ENCODE results near the gene SLC10A7.

GRCh38 chr4:146238107-146238506 lies 283.6 kb downstream of the SLC10A7 start:
- TF ChIP-seq CTCF (IDR thresholded peaks at IDR 0.05) (no peak), POLR2A (IDR thresholded peaks at IDR 0.05) (no peak), EP300 (IDR thresholded peaks at IDR 0.05) (no peak), POLR2AphosphoS5 (IDR thresholded peaks at IDR 0.05) (no peak)
